Progenitor cell of endocrine pancreas (in vitro differentiated cells): ENCODE results near the gene OSBPL3. TPM values are rescaled to one million over a fixed set of nuclear protein-coding genes. Genes with fewer than 3 reads are reported as not detected.

ENCODE experiments used
- DNase-seq: peaks from one replicate; pipeline ENCODE4 v3.0.0; 2021; ENCODE audit warnings: low spot score; ENCODE audit not compliant: unreplicated experiment
- H3K27ac Mint-ChIP-seq: 2 replicates; pipeline ENCODE4 v1.8.0; 2021; ENCODE audit warnings: mild to moderate bottlenecking, moderate library complexity, mixed read lengths
- H3K27me3 Mint-ChIP-seq: 2 replicates; pipeline ENCODE4 v1.8.0; 2021; ENCODE audit warnings: mixed read lengths
- H3K36me3 Mint-ChIP-seq: 2 replicates; pipeline ENCODE4 v1.8.0; 2022; ENCODE audit warnings: mixed read lengths; ENCODE audit not compliant: insufficient read depth
- H3K4me1 Mint-ChIP-seq: 2 replicates; pipeline ENCODE4 v1.8.0; 2021; ENCODE audit warnings: low read depth, mixed read lengths
- H3K4me3 Mint-ChIP-seq: 2 replicates; pipeline ENCODE4 v1.8.0; 2021; ENCODE audit warnings: low read depth, mild to moderate bottlenecking, moderate library complexity, mixed read lengths
- H3K9me3 Mint-ChIP-seq: 2 replicates; pipeline ENCODE4 v1.8.0; 2021; ENCODE audit warnings: low read depth, mixed read lengths
- total RNA-seq: library from RNA; stranded (reverse); gene quantifications from 2 replicates; pipeline ENCODE4 v1.2.1, GENCODE V29; 2021
- TF ChIP-seq, protein P1 (sequence below): fragments of 200-600 bp; sonication (generic); IDR thresholded peaks from one replicate; pipeline ENCODE4 v1.5.0; 2021; ENCODE audit warnings: antibody characterized with exemption, mild to moderate bottlenecking; ENCODE audit not compliant: unreplicated experiment

The OSBPL3 gene
- total RNA-seq, 1 donor from 2014 or later = 11.6 TPM

DNA sequence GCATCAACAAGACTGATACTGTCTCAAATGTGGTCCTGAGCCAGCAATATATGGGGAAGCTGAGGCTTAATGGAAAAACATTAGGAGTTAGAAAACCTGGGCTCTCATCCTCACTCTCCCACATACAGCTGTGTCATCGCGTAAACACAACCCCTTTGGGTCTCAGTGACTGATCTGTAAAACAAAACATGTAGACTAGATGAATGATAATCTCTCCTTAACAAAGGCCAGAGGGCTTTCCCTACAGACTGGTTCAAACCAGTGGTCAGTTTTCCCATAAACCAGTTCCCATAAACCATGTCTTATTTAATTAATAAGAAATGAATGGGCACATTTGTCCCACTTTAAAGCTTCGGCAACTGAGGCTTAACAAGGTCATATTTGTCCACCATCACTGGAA is 48.1 kb downstream of the OSBPL3 start:
- TF ChIP-seq, protein P1, sequence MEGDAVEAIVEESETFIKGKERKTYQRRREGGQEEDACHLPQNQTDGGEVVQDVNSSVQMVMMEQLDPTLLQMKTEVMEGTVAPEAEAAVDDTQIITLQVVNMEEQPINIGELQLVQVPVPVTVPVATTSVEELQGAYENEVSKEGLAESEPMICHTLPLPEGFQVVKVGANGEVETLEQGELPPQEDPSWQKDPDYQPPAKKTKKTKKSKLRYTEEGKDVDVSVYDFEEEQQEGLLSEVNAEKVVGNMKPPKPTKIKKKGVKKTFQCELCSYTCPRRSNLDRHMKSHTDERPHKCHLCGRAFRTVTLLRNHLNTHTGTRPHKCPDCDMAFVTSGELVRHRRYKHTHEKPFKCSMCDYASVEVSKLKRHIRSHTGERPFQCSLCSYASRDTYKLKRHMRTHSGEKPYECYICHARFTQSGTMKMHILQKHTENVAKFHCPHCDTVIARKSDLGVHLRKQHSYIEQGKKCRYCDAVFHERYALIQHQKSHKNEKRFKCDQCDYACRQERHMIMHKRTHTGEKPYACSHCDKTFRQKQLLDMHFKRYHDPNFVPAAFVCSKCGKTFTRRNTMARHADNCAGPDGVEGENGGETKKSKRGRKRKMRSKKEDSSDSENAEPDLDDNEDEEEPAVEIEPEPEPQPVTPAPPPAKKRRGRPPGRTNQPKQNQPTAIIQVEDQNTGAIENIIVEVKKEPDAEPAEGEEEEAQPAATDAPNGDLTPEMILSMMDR = no peak
- Mint-ChIP-seq H3K4me3 (no peak overlapping the region), H3K4me1 (no peaks in the 10 kb centered on the region), H3K27me3 (no peaks in the 10 kb centered on the region), H3K9me3 (no peaks in the 10 kb centered on the region), H3K36me3 (peaks cover 1% of the 10 kb centered on the region), H3K27ac (no peak overlapping the region)
- no peak for DNase-seq

DNA sequence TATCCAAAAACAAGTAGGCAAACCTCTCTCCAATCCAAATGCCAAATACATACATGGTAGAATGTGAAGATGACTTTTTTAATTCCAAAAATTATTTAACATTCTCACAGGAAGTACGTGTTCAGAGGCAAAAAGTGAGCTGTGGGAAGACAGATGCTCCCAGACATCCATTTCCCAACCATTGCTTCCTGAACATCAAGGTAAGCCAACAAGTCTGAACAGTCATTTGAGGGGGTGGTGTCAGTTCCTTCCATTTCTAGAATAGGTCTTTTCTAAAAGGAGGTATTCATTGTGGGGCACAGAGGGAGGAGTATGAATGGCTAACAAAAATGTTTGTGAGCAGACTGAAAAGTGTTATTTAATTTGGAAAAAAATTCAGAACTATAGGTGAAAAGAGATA is 49.1 kb downstream of the OSBPL3 start:
- TF ChIP-seq, protein P1 = no peak
- DNase-seq = no peak
- Mint-ChIP-seq H3K36me3 (peaks cover 1% of the 10 kb centered on the region), H3K4me3 (no peak overlapping the region), H3K27me3 (no peaks in the 10 kb centered on the region), H3K27ac (no peak overlapping the region), H3K9me3 (no peaks in the 10 kb centered on the region), H3K4me1 (no peaks in the 10 kb centered on the region)

DNA sequence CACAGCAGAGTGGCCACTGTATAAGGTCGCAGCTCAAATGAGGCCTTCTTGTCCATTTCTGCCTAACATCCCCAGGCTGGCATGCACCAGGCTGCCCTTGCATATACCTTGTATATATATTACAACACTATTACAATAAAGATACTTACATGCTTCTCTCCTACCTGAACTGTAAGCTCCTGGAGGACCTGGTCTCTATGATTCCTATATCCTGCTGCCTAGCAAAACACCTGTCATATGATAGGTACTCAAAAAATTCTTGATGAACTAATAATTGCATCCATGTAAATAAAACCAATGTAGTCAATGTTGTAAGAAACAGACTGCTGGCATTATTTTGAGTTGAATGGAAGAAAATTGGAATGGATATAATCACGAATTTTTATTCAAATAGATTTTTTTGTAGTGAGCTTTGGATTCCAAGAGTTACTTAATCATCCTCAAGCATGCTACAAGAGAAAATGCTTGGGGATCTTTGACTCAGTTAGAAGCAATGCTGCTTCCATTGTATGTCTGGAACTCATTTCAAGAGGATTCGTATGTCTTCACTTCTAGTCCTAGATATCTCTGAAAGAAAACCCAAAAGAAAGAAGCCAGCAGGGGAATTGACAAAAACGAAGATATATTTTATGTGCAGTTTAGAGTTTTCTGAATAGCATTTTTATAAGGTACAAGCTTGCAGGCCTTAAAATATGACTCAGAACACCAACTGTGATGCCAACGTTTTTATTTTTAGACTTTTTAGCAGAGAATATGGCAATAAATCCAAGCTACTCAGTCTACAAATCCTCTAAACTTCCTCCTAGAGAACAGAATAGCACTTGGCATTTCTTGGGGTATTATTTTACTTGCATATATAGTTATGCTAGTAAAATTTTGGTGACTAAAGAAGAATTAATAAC is 53.1 kb downstream of the OSBPL3 start:
- Mint-ChIP-seq H3K27ac (no peak overlapping the region), H3K4me3 (no peak overlapping the region), H3K27me3 (no peaks in the 10 kb centered on the region), H3K9me3 (no peaks in the 10 kb centered on the region), H3K36me3 (peaks cover 1% of the 10 kb centered on the region), H3K4me1 (peaks cover 5% of the 10 kb centered on the region)
- TF ChIP-seq, protein P1 = no peak
- DNase-seq = no peak

DNA sequence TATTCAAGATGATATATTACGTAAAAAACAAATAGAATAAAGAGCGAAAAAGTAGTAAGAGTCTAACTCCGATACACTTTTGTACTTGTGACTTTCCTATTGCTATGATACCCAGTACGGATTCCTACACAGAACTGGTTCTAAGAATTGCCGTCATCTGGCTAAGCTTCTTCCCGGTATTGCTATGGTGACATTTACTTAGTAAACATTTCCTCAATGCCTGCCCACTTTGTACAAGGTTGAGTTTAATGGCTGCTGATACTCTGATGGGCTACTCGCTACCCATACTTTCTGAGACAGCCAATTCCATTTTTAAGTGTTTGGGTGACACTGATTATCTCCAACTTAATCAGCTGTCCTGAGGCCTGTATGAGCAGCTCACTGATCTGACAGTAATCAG is 55.6 kb downstream of the OSBPL3 start:
- no peak overlapping the region for H3K27ac Mint-ChIP-seq
- H3K4me1 Mint-ChIP-seq = peaks cover 9% of the 10 kb centered on the region
- TF ChIP-seq, protein P1 = no peak
- no peaks in the 10 kb centered on the region for H3K27me3 Mint-ChIP-seq
- no peaks in the 10 kb centered on the region for H3K36me3 Mint-ChIP-seq
- DNase-seq = no peak
- no peak overlapping the region for H3K4me3 Mint-ChIP-seq
- no peaks in the 10 kb centered on the region for H3K9me3 Mint-ChIP-seq

DNA sequence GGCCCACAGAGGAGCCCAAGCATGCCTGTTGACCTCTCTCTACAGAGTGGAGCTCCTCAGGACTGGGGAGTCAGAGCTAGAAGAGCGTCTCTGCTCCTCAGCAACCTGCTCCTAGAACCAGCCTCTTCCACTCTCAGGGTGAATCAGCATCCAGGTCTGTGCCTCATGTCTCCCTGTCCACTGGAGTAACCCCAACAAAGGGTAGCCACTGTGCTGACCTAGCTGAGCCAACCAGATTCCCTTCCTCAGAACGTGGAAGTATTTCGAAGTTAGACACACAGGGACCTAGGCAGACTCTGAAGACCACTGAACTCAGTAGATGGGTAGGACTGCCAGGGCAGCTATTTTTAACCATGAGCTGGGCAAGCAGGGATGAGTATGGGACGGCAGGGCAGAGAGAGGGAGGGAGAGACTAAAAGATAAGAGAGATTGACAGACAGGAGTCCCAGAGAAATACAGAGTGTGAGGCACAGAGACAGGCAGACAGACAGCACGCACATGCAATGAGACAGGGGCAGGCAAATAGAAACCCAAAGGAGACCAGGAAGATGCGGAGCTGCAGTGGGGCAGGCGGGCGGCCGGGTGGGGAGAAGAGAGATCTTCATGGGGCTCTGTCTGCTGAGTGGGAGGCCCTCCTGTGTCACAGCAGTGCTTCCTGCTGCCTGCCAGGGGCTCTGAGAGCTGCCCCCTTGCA is 56.7 kb downstream of the OSBPL3 start:
- H3K36me3 Mint-ChIP-seq = no peaks in the 10 kb centered on the region
- TF ChIP-seq, protein P1 = no peak
- peaks cover 9% of the 10 kb centered on the region for H3K4me1 Mint-ChIP-seq
- no peak overlapping the region for H3K27ac Mint-ChIP-seq
- no peak overlapping the region for H3K4me3 Mint-ChIP-seq
- DNase-seq = no peak
- H3K27me3 Mint-ChIP-seq = no peaks in the 10 kb centered on the region
- H3K9me3 Mint-ChIP-seq = no peaks in the 10 kb centered on the region
